ENCODE results near the gene ZNF524. TPM values are rescaled to one million over a fixed set of nuclear protein-coding genes. Genes with fewer than 3 reads are reported as not detected.

The ZNF524 gene
- total and polyA plus RNA-seq, 9 of the 15 experiments (the other 6 are each of a cell fraction or from before 2014, with no cell fraction given) = 0.08 to 15.6 (median 2.9) TPM

DNA sequence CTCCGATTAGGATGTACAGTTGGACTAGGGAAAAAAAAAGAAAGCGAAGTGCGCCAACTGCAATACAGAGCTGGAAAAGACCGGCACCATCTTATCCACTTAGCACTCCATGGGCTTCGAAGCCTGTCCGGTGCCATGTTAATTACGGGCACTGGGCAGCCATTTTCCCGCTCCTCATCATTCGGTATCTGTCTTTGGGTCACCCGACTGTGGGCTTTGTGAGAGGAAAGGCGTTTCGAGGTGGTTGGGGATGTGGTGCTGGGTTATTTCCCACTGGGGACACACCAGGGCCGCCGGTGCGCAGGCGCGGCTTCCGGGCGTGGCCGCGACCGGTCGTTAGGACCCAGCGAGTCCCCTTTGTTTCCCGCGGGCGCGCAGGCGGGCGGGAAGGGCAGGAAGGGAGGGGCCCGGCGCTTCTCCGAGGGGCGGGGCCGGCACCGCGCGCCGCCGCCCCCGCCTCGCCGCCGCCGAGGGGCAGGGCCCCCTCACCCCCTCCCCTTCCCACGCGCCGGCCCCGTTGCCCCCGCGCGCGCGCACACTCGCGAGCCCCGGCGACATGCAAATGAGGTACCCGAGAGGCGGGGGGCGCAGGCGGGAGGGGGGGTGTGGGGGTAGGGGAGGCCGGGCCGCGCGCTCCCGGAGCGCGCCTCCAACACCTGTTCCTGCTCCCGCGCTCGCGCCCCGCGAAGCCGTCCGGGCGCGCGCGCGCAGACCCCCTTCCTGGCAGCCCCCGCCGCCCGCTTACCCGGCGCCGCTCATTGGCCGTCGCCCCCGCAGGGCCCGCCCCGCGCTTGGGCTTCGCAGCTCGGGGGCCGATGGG lies at the start of gene ZNF524 (continued):
- no peak for TF ChIP-seq NFIC (IDR thresholded peaks at IDR 0.05)
- peak; percentile 88 to 93 (median 91) for TF ChIP-seq YY1 (IDR thresholded peaks at IDR 0.05; ENCODE audit: borderline replicate concordance in 1 of 3, control insufficient read depth in 1 of 3, extremely low read depth in 1 of 3, insufficient read depth in 3 of 3, insufficient read length in 1 of 3, insufficient replicate concordance in 2 of 3, low read depth in 1 of 3, low read length in 2 of 3)
- TF ChIP-seq CHD1 (IDR thresholded peaks at IDR 0.05; ENCODE audit: low read length) = peak; percentile 59
- TF ChIP-seq SIN3B (IDR thresholded peaks at IDR 0.05; ENCODE audit: low read depth) = no peak
- 0 out of 2 replicates have a peak, but pooled peaks have one; percentile 15 for TF ChIP-seq MAFK (IDR thresholded peaks at IDR 0.05; ENCODE audit: low read length)
- no peak for TF ChIP-seq RBM17 (IDR thresholded peaks at IDR 0.05; ENCODE audit: borderline replicate concordance, low read depth, low read length)
- TF ChIP-seq ZKSCAN8 (CRISPR knock-in tag; IDR thresholded peaks at IDR 0.05) = peak; percentile 87
- TF ChIP-seq ETV5 (CRISPR knock-in tag; IDR thresholded peaks at IDR 0.05; ENCODE audit: low read depth) = peak; percentile 65; the same call in 1 of the 2 replicates
- TF ChIP-seq TFAM (CRISPR knock-in tag; conservative IDR thresholded peaks at IDR 0.05) = no peak
- no peak for TF ChIP-seq MITF (IDR thresholded peaks at IDR 0.05)
- no peak for TF ChIP-seq ZEB2 (IDR thresholded peaks at IDR 0.05)
- TF ChIP-seq ARNT (IDR thresholded peaks at IDR 0.05) = no peak
- no peak for TF ChIP-seq ZNF511 (CRISPR knock-in tag; IDR thresholded peaks at IDR 0.05)
- peak; percentile 95 for TF ChIP-seq ZNF644 (tag; IDR thresholded peaks at IDR 0.05; ENCODE audit: low read depth)
- TF ChIP-seq MYBL2 (IDR thresholded peaks at IDR 0.05; ENCODE audit: low read depth) = peak; percentile 85
- no peak for TF ChIP-seq MYBL2 (CRISPR knock-in tag; IDR thresholded peaks at IDR 0.05; ENCODE audit: borderline replicate concordance)
- TF ChIP-seq GABPB2 (CRISPR knock-in tag; conservative IDR thresholded peaks at IDR 0.05) = no peak
- TF ChIP-seq CHD2 (IDR thresholded peaks at IDR 0.05; ENCODE audit: low read depth, low read length) = peak; percentile 52; the same call in 1 of the 2 replicates
- no peak for TF ChIP-seq HNRNPK (IDR thresholded peaks at IDR 0.05; ENCODE audit: low read depth, low read length, poor library complexity, severe bottlenecking)
- peak; percentile 5 for TF ChIP-seq SUPT5H (IDR thresholded peaks at IDR 0.05)
- TF ChIP-seq, protein P1, sequence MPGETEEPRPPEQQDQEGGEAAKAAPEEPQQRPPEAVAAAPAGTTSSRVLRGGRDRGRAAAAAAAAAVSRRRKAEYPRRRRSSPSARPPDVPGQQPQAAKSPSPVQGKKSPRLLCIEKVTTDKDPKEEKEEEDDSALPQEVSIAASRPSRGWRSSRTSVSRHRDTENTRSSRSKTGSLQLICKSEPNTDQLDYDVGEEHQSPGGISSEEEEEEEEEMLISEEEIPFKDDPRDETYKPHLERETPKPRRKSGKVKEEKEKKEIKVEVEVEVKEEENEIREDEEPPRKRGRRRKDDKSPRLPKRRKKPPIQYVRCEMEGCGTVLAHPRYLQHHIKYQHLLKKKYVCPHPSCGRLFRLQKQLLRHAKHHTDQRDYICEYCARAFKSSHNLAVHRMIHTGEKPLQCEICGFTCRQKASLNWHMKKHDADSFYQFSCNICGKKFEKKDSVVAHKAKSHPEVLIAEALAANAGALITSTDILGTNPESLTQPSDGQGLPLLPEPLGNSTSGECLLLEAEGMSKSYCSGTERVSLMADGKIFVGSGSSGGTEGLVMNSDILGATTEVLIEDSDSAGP (CRISPR knock-in tag; IDR thresholded peaks at IDR 0.05) = peak; percentile 78
- TF ChIP-seq ETV1 (tag; conservative IDR thresholded peaks at IDR 0.05; ENCODE audit: low read depth) = peak; percentile 66
- no peak for TF ChIP-seq NR3C1 (CRISPR knock-in tag; IDR thresholded peaks at IDR 0.05)
- TF ChIP-seq BRF1 (IDR thresholded peaks at IDR 0.05; ENCODE audit: borderline replicate concordance, extremely low read depth, insufficient read length) = no peak
